Adrenal gland (tissue), 12 donors: ENCODE data around the gene SLMAP. TPM values are rescaled to one million over a fixed set of nuclear protein-coding genes. Genes with fewer than 3 reads are reported as not detected.
"Not testable (repeated sequence)": the region's sequence is repeated elsewhere in the genome, so short reads cannot be mapped to it uniquely, and the experiment has no call there.

Experiments used
- DNase-seq, 7 donors: peaks; one replicate each; pipeline ENCODE4 v3.0.0-alpha.2; 2019 to 2020
- H3K27ac ChIP-seq, 5 donors: fragments of 200-600 bp; sonication (generic) in 4 of 5; 1 replicate in 3 of 5; 2 replicates in 2 of 5; pipeline versions ENCODE4 v1.5.1 to v1.8.0; 2016 to 2020; ENCODE audit warnings: mild to moderate bottlenecking in 1 of 5
- H3K27me3 ChIP-seq: fragments of 200-600 bp; 2 replicates; pipeline ENCODE4 v1.8.0; 2021
- H3K36me3 ChIP-seq, 2 donors: fragments of 200-600 bp; replicated peaks in 1 of 2; 1 replicate in 1 of 2; 2 replicates in 1 of 2; pipeline versions ENCODE4 v1.5.1 to v1.8.0; 2018 to 2022
- H3K4me1 ChIP-seq, 2 donors: fragments of 200-600 bp; replicated peaks in 1 of 2; 1 replicate in 1 of 2; 2 replicates in 1 of 2; pipeline versions ENCODE4 v1.5.1 to v1.8.0; 2018 to 2021
- H3K4me3 ChIP-seq, 4 donors: fragments of 200-600 bp; sonication (generic) in 3 of 4; one replicate each; pipeline ENCODE4 v1.5.1; 2016 to 2018
- H3K9me3 ChIP-seq, 3 donors: fragments of 200-600 bp; sonication (generic) in 1 of 3; replicated peaks in 1 of 3; 1 replicate in 2 of 3; 2 replicates in 1 of 3; pipeline versions ENCODE4 v1.5.1 to v1.8.0; 2016 to 2021
- CTCF ChIP-seq, 6 experiments: fragments of 450-650 bp in 4 of 6; fragments of 200-600 bp in 2 of 6; sonication (generic) in 1 of 6; IDR thresholded peaks; 1 replicate in 5 of 6; 2 replicates in 1 of 6; pipeline versions ENCODE4 v1.5.1 to v1.8.0; 2016 to 2021; ENCODE audit warnings: antibody characterized with exemption in 6 of 6, mild to moderate bottlenecking in 2 of 6, moderate library complexity in 1 of 6
- POLR2A ChIP-seq, 2 donors: fragments of 450-650 bp; IDR thresholded peaks; one replicate each; pipeline ENCODE4 v1.6.1; 2017; ENCODE audit warnings: antibody characterized with exemption in 2 of 2, mild to moderate bottlenecking in 2 of 2, moderate library complexity in 1 of 2
- WGBS, 4 donors: extraction: QIAGEN DNeasy Blood & Tissue Kit in 2 of 4; methylation state at CpG; one replicate each; pipeline versions ENCODE4 v1.1.5 to v1.1.7; 2013 to 2017; 5-methylcytosine and 5-hydroxymethylcytosine counted together
- intact Hi-C, 2 donors: fragments of 100-400 bp; cut with DNase I; formaldehyde crosslinking; loops; one replicate each; pipeline versions ENCODE4 v1.14.1 to v1.15.0; 2022 to 2023
- polyA plus RNA-seq, 3 donors: library from polyadenylated mRNA; stranded (reverse); fragments of 200-250 nt in 2 of 3; fragments of 350-450 nt in 1 of 3; fragmentation: Illumina TruSeq in 1 of 3; extraction: RNeasy Lipid Tissue Mini Kit (QIAGEN cat#74804) in 1 of 3; gene quantifications; one replicate each; pipeline ENCODE4 v1.2.3, GENCODE V29; 2013 to 2014
- total RNA-seq, 9 donors: library from RNA; depleted of rRNA in 4 of 9; stranded (reverse); fragments of >200 nt in 4 of 9; fragments of 120-200 nt in 1 of 9; fragmentation: NEBNext Ultra II Directional in 1 of 9; extraction: Animal tissue kit (Norgen Biotek cat#: 25700) in 1 of 9; gene quantifications; one replicate each; pipeline versions ENCODE4 v1.1.0 to v1.2.4, GENCODE V29; 2013 to 2023
- donor health status: healthy with polysubstance abuse.
- donor health status: Bipolar disorder and iron deficiency.
- donor health status: DM: yes; HTN: yes; CAD: no.
- donor health status: DM: no; HTN: no; CAD: no.
- donor health status: DM: no; HTN: no; CAD: no.
- donor health status: DM: yes; HTN: yes; CAD: no.

The SLMAP gene
- total and polyA plus RNA-seq, 12 donors = 18.9 to 134 (median 87.5) TPM

- Histone ChIP-seq H3K4me3 (no peak overlapping the region), H3K27me3 (no peaks in the 10 kb centered on the region), H3K27ac (no peak overlapping the region), H3K9me3 (no peaks in the 10 kb centered on the region), H3K36me3 (no peaks in the 10 kb centered on the region), H3K4me1 (no peaks in the 10 kb centered on the region)
- DNase-seq = no peak
- TF ChIP-seq CTCF (IDR thresholded peaks at IDR 0.05) (no peak), POLR2A (IDR thresholded peaks at IDR 0.05) (no peak)
- 87 to 90% (median 88%) methylated on average over 3 of the region's 3 CpGs for WGBS, 4 donors
- intact Hi-C loops = no loop called here
These were observed 120.5 kb downstream of the SLMAP start for GRCh38 chr3:57876632-57877031.

- TF ChIP-seq POLR2A (IDR thresholded peaks at IDR 0.05) = no peak
- no peak for TF ChIP-seq CTCF (IDR thresholded peaks at IDR 0.05)
- no peaks in the 10 kb centered on the region for H3K27me3 ChIP-seq
- no peaks in the 10 kb centered on the region for H3K36me3 ChIP-seq
- WGBS, 4 donors = 90 to 98% (median 95%) methylated on average over 2 of the region's 2 CpGs
- intact Hi-C loops = no loop called here
- peak overlapping the region in 1 of 5 donors; percentile 22 for H3K27ac ChIP-seq
- H3K4me1 ChIP-seq = no peaks in the 10 kb centered on the region
- no peak for DNase-seq
- H3K4me3 ChIP-seq = no peak overlapping the region
- H3K9me3 ChIP-seq = no peaks in the 10 kb centered on the region
These were observed 121.0 kb downstream of the SLMAP start for GRCh38 chr3:57877116-57877515.

- H3K9me3 ChIP-seq, H3K4me3 ChIP-seq, H3K27ac ChIP-seq, intact Hi-C loops, H3K4me1 ChIP-seq, DNase-seq, H3K27me3 ChIP-seq, H3K36me3 ChIP-seq: not testable (repeated sequence)
- 96 to 100% (median 98%) methylated on average over 5 of the region's 5 CpGs for WGBS, 4 donors
These were observed 128.3 kb downstream of the SLMAP start for GRCh38 chr3:57884436-57884835.

- intact Hi-C loops = no loop called here
- H3K9me3 ChIP-seq = no peaks in the 10 kb centered on the region
- DNase-seq = peak in 3 of 7 donors; percentile 22 to 41 (median 31)
- H3K27ac ChIP-seq = peak overlapping the region in 1 of 5 donors; percentile 28
- no peaks in the 10 kb centered on the region for H3K4me1 ChIP-seq
- 34 to 47% (median 44%) methylated on average over 6 of the region's 6 CpGs for WGBS, 4 donors
- no peaks in the 10 kb centered on the region for H3K27me3 ChIP-seq
- no peak overlapping the region for H3K4me3 ChIP-seq
- peaks cover 0 to 5% of the 10 kb centered on the region in 2 donors for H3K36me3 ChIP-seq
- TF ChIP-seq CTCF (IDR thresholded peaks at IDR 0.05) = no peak
- TF ChIP-seq POLR2A (IDR thresholded peaks at IDR 0.05) = no peak
These were observed 133.7 kb downstream of the SLMAP start for GRCh38 chr3:57889807-57890206.

- no peak for DNase-seq
- TF ChIP-seq POLR2A (IDR thresholded peaks at IDR 0.05) = no peak
- TF ChIP-seq CTCF (IDR thresholded peaks at IDR 0.05) = no peak
- Histone ChIP-seq H3K9me3 (no peaks in the 10 kb centered on the region), H3K27ac (no peak overlapping the region), H3K27me3 (no peaks in the 10 kb centered on the region), H3K4me3 (no peak overlapping the region), H3K36me3 (peaks cover 0 to 5% of the 10 kb centered on the region in 2 donors), H3K4me1 (peaks cover 0 to 3% of the 10 kb centered on the region in 2 donors)
- intact Hi-C loops = no loop called here
- 65 to 100% (median 81%) methylated on average over 2 of the region's 2 CpGs for WGBS, 4 donors
These were observed 134.8 kb downstream of the SLMAP start for GRCh38 chr3:57890874-57891273.
